Measurements from ENCODE around the gene GID4. TPM values are rescaled to one million over a fixed set of nuclear protein-coding genes. Genes with fewer than 3 reads are reported as not detected.

Gene GID4
- total RNA-seq, 1 experiment from 2014 or later, result 7.8 TPM

DNA sequence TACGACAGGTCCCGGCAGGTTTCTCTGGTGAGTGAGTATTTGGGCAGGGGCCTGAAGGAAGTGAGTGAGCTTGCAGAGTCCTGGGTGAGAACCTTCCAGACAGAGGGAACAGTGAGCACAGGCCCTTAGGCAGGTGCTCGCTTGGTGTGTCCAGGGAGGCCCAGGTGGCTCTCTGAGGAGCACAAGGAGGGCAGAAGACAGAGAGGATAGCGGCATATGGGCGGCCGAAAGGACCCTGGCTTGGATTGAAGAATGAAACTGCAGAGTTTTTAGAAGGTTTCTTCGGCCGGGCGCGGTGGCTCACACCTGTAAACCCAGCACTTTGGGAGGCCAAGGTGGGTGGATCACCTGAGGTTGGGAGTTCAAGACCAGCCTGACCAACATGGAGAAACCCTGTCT, 55.2 kb downstream of the GID4 start:
- DNase-seq (ENCODE audit: low read depth), result no peak

DNA sequence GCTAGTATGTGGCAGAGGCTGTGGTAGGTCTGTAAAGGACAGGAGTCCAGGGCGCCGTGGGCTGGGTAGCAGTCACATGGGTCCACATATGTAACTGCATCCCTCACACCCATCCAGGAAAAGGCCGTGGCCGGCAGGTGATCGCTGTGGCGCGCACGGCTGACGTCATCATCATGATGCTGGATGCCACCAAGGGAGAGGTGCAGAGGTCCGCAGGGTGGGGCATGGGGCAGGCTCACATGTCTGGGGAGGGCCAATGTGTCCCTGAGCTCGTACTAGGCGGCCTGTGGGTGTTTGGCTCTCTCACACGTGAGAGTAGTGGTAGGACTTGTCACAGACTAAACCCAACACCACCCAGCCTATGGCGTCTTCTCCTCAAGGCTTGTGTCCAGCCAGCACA, 60.3 kb downstream of the GID4 start:
- no peak for DNase-seq (ENCODE audit: low read depth)

GRCh38 chr17:18100616-18101015, 61.4 kb downstream of the GID4 start:
- DNase-seq (ENCODE audit: low read depth), result no peak

- DNase-seq (ENCODE audit: low read depth), result no peak
Observed at GRCh38 chr17:18101828-18102227, 62.6 kb downstream of the GID4 start.

- no peak for DNase-seq (ENCODE audit: low read depth)
Observed at GRCh38 chr17:18102640-18103039, 63.4 kb downstream of the GID4 start.

- no peak for DNase-seq (ENCODE audit: low read depth)
Observed at GRCh38 chr17:18105027-18105426, 65.8 kb downstream of the GID4 start.

- DNase-seq (ENCODE audit: low read depth), result no peak
Observed at GRCh38 chr17:18105595-18105994, 66.4 kb downstream of the GID4 start.

- no peak for DNase-seq (ENCODE audit: low read depth)
Observed at GRCh38 chr17:18106211-18106610, 67.0 kb downstream of the GID4 start.

DNA sequence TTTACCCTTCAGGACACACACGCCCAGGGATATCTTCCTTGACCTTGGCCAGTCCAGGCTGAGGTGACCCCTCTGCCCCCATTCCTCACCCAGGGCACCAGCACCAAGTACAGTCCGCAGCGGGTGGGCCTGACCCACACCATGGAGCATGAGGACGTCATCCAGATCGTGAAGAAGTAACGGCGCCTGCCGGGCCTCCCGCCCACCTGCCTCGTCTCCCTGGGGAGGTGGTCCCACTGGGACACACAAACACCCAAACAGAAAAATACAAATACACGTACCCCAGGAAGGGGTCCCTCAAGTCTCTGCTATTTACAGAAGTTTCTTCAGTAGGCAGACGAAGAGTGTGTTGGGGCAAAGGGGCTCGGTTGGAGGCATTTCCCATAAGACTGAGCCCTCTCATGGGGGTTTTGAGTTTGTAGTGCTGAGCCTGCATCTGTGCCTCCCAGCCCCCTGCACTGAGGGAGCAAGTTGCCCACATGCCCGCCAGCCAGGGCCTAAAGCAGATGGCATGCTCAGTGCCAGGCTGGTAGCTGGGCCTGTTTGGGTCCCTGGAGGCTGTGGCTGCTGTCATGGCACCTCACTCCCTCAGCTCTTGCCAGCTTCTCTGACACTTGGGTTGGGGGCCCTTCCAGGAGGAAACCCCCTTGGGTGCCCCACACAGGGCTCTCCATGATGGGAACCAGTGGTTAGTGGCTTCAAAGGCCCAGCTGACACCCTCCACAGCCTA, 68.0 kb downstream of the GID4 start:
- no peak for DNase-seq (ENCODE audit: low read depth)

DNA sequence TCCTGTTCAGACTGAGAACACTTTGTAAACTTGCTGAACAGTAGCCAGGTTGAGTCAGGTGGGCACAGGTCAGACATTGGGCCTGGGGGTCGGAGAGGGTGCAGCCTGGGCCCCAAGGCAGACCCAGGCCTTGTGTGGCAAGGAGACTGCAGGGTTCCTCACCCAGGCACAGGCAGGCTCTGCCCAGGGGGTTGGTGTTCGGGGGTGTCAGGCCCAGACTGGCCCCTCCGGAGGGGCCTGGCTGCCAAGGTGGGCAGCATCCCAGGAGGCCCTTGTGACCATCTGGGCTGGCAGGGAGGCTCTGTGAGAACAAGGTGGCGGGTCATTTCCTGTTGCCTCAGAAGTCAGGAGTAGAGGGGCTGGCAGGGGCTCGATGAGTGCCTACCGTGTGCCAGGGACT, 68.8 kb downstream of the GID4 start:
- DNase-seq (ENCODE audit: low read depth), result no peak

DNA sequence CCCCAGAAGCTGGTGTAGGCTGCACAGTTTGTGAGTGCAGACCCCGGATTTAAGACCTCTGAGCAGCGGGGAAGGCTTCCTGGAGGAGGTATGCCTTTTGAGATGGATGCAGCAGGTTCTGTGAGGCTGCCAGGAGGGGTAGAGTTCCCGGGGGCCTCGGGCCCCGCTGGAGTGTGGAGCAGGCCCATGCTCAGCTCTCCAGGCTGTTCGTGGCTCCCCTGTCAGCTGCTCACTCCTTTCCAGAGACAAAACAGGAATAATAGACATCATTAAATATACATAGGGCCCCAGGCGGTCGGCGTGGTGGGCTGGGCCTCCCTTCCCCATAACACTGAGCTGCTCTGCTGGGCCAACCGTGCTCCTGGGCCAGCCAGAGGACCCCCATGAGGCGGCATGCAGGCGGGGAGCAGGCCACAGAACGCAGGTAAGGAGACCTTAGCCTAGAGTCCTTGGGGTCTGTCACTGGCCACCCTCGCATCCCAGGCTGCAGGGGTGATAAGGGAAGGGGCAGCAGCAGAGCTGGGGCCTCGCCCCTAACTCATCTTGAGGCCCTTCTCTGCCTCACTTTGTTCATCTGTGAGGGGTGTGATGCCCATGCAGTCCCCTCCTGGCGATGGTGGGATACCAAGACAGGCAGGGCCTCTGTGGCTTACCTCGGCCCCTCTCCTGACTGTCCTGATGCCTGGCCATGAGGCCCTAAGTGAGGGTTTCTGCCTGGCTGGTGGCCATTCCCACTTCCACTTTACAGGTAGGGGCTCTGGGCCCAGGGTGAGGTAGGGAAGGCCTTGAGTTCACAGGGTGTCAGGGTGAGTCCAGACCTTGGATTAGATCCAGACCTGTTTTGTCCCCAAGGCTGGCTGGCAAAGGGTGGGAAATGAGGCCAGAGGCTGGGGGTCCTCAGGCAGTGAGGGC, 69.4 kb downstream of the GID4 start, which contains the start of gene MYO15A:
Gene MYO15A (plus strand): TSS at position 356 of the 912 bp plus-strand sequence. CDS start 10,045 bp downstream, outside the sequence.
- DNase-seq (ENCODE audit: low read depth), result no peak

DNA sequence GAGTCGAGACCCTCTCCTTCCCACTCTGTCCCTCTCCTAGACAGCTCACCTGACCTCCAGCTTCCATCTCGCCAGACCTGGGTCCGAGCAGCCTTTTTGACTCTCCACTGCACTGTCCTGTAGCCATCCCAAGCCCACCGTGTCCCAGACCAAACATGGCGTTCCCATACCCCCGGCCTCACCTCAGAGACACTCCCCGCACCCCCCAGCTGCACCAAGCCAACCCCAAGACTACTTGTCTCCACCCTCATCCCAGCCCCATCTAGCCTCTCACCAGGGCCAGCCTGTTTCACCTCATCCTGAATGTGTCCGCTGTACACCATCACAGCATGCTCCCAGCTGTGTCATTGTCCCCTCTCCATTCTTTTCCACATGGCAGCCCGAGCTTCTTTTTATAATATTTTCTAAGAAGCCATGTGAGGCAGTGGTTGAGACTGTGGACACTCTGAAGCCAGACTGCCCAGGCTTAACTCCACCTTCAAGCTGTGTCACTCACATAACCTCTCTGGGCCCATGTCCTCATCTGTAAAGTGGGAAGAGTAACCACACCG, 70.8 kb downstream of the GID4 start:
- no peak for DNase-seq (ENCODE audit: low read depth)

- DNase-seq (ENCODE audit: low read depth), result no peak
Observed at GRCh38 chr17:18110636-18111145, 71.5 kb downstream of the GID4 start.

- no peak for DNase-seq (ENCODE audit: low read depth)
Observed at GRCh38 chr17:18111330-18111971, 72.2 kb downstream of the GID4 start.

- no peak for DNase-seq (ENCODE audit: low read depth)
Observed at GRCh38 chr17:18115517-18115916, 76.3 kb downstream of the GID4 start.

- no peak for DNase-seq (ENCODE audit: low read depth)
Observed at GRCh38 chr17:18116078-18116477, 76.9 kb downstream of the GID4 start.

DNA sequence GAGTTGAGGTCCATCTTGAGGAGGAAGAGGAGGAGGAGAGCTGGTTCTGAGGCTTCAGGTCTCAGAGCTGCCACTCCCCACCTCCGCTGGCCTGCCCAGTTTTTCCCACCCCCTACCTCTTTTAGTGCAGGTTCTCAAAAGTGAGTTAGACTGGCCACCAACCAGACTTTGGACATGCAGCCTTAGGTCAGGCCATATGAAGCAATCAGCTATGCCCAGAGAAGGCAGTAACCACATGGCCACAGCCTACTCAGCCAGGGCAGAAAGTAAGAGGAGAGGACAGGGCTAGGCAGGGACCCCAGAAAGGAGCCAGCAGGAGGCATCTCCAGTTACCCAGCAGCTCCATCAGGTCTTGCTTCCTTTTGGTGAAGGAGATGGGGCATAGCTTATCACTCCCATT, 78.3 kb downstream of the GID4 start:
- DNase-seq (ENCODE audit: low read depth), result no peak
